ENCODE data around the gene CCNY.

DNA sequence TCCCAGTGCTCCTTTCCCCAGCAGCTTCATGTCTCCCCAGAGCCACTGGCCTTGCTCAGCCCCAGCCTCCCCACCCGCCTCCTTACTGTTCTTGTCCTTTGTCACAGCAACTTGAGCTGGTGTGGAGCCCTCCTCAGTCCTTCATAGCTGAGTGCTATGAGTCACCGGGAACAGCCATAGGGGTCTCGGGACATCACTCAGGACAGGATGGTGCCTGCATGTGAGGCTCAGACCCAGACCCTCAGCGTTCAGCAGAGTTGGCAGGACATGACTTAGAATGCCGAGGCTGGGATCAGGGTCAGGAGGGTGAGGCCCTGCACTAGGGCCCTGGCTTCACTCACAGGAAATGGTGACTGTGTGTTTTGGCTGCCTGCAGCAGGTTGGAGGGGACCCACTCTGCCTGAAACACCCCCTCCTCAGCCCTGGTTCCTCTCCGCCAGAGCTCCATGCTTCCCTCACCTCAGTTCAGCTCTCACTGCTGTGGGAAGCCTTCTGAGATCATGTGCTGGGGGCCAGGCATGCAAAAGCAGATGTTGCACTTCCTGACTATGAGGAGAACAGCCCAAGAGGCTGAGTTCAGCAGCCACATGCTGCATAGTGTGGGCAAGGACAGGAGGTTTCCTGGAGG is 228.1 kb downstream of the CCNY start:
- no peak for TF ChIP-seq CTCF (IDR thresholded peaks at IDR 0.05; ENCODE audit: low read depth, low read length, poor library complexity, severe bottlenecking)
- no peak for TF ChIP-seq EZH2phosphoT487 (IDR thresholded peaks at IDR 0.05; ENCODE audit: borderline replicate concordance, low read length)

Measured in DOHH2 (cell line).